HepG2 (cell line): ENCODE measurements around the gene AKAP9. TPM values are rescaled to one million over a fixed set of nuclear protein-coding genes. Genes with fewer than 3 reads are reported as not detected.
A peak's percentile ranks its signal among the peaks of the same experiment; 100 is the strongest.

Source experiments
- KLF16 ChIP-seq, 2 experiments: sonication (generic) in 1 of 2; formaldehyde crosslinking in 1 of 2; IDR thresholded peaks; 2 replicates each; pipeline versions ENCODE4 v1.6.1 to v1.8.0; 2016 to 2023; ENCODE audit warnings: missing genetic modification reagents in 2 of 2, missing compliant biosample characterization in 1 of 2
- KLF6 ChIP-seq: IDR thresholded peaks from 2 replicates; pipeline ENCODE4 v1.8.0; 2016; ENCODE audit warnings: missing biosample characterization, missing genetic modification reagents
- THAP7 ChIP-seq: sonication (generic); formaldehyde crosslinking; IDR thresholded peaks from 2 replicates; pipeline ENCODE4 v1.8.1; 2023; ENCODE audit warnings: mild to moderate bottlenecking, missing genetic modification reagents
- ZBTB40 ChIP-seq, 2 experiments: fragments of 450-650 bp in 1 of 2; sonication (generic) in 1 of 2; formaldehyde crosslinking in 1 of 2; IDR thresholded peaks; 2 replicates each; pipeline versions ENCODE4 v1.6.1 to v1.8.0; 2016 to 2022; ENCODE audit warnings: antibody characterized with exemption in 1 of 2, mild to moderate bottlenecking in 1 of 2, missing genetic modification reagents in 1 of 2
- ZBTB43 ChIP-seq: sonication (generic); formaldehyde crosslinking; conservative IDR thresholded peaks from 2 replicates; pipeline ENCODE4 v1.4.0; 2020; ENCODE audit warnings: missing genetic modification reagents
- ZHX2 ChIP-seq, 2 experiments: sonication (generic) in 1 of 2; formaldehyde crosslinking in 1 of 2; IDR thresholded peaks; 2 replicates each; pipeline versions ENCODE4 v1.6.1 to v1.9.0; 2014 to 2022; ENCODE audit warnings: antibody characterized with exemption in 1 of 2, borderline replicate concordance in 1 of 2, inconsistent platforms in 1 of 2, low read depth in 1 of 2, missing genetic modification reagents in 1 of 2
- ZNF263 ChIP-seq: sonication (generic); formaldehyde crosslinking; IDR thresholded peaks from 2 replicates; pipeline ENCODE4 v1.4.0; 2020; ENCODE audit warnings: missing genetic modification reagents
- ZNF563 ChIP-seq: sonication (generic); formaldehyde crosslinking; IDR thresholded peaks from 2 replicates; pipeline ENCODE4 v1.8.0; 2022; ENCODE audit warnings: mild to moderate bottlenecking, moderate library complexity, missing genetic modification reagents
- polyA plus RNA-seq, 8 experiments: library from polyadenylated mRNA; depleted of rRNA in 3 of 8; stranded (reverse) in 7 of 8; unstranded in 1 of 8; fragments of >200 nt; fragmentation: Illumina TruSeq in 4 of 8; extraction: Trizol in 4 of 8; gene quantifications; 2 replicates each; pipeline versions ENCODE4 v1.2.1 to v1.2.3, GENCODE V29; 2011 to 2016; ENCODE audit warnings: low read depth in 4 of 8, missing spikeins in 1 of 8, mixed read lengths in 1 of 8; ENCODE audit not compliant: insufficient read depth in 1 of 8
- total RNA-seq, 5 experiments: library from RNA; depleted of rRNA; stranded (reverse); fragments of >200 nt; fragmentation: Illumina TruSeq; extraction: Trizol; gene quantifications; 2 replicates each; pipeline ENCODE4 v1.2.3, GENCODE V29; 2016; ENCODE audit warnings: low read depth in 1 of 5

The AKAP9 gene
- total and polyA plus RNA-seq, 2 of the 13 experiments (the other 11 are each of a cell fraction or from before 2014, with no cell fraction given): 27.6 to 33.1 TPM

GRCh38 chr7:91940572-91941341 lies at the start of gene AKAP9 (continued):
- TF ChIP-seq ZHX2 (IDR thresholded peaks at IDR 0.05; ENCODE audit: low read depth): peak; percentile 93
- TF ChIP-seq ZHX2 (CRISPR knock-in tag; IDR thresholded peaks at IDR 0.05; ENCODE audit: borderline replicate concordance): no peak
- TF ChIP-seq KLF6: peak; percentile 75; the same call in 1 of the 2 replicates
- TF ChIP-seq THAP7 (CRISPR knock-in tag): peak; percentile 72; the same call in 1 of the 2 replicates
- TF ChIP-seq ZNF563 (CRISPR knock-in tag): no peak; the same call in 1 of the 2 replicates
- TF ChIP-seq ZNF263 (CRISPR knock-in tag): peak; percentile 43
- TF ChIP-seq ZBTB40 (IDR thresholded peaks at IDR 0.05): no peak
- peak; percentile 30; the same call in 1 of the 2 replicates for TF ChIP-seq ZBTB40 (CRISPR knock-in tag; IDR thresholded peaks at IDR 0.05)
- TF ChIP-seq ZBTB43 (CRISPR knock-in tag): 0 out of 2 replicates have a peak, but pooled peaks have one; percentile 17
- TF ChIP-seq KLF16 (CRISPR knock-in tag; IDR thresholded peaks at IDR 0.05): peak; percentile 59 to 82; a peak in 2 of 4 replicates
